Neural crest cell (in vitro differentiated cells): ENCODE data around the gene COA7. TPM values are rescaled to one million over a fixed set of nuclear protein-coding genes. Genes with fewer than 3 reads are reported as not detected.

Experiments
- DNase-seq: peaks from one replicate; pipeline ENCODE4 v3.0.0; 2021; ENCODE audit warnings: low read depth, mixed read lengths, low spot score
- H3K27ac Mint-ChIP-seq: one replicate; pipeline ENCODE4 v1.8.0; 2021; ENCODE audit warnings: mild to moderate bottlenecking, mixed read lengths; ENCODE audit not compliant: unreplicated experiment
- H3K27me3 Mint-ChIP-seq: 2 replicates; pipeline ENCODE4 v1.8.0; 2021; ENCODE audit warnings: low read depth, mild to moderate bottlenecking, mixed read lengths
- H3K36me3 Mint-ChIP-seq: 2 replicates; pipeline ENCODE4 v1.8.0; 2021; ENCODE audit warnings: low read depth, mild to moderate bottlenecking, mixed read lengths
- H3K4me1 Mint-ChIP-seq: 2 replicates; pipeline ENCODE4 v1.8.0; 2021; ENCODE audit warnings: mixed read lengths
- H3K4me3 Mint-ChIP-seq: one replicate; pipeline ENCODE4 v1.8.0; 2021; ENCODE audit warnings: mild to moderate bottlenecking, mixed read lengths
- H3K9me3 Mint-ChIP-seq: 2 replicates; pipeline ENCODE4 v1.8.0; 2021; ENCODE audit warnings: mixed read lengths
- long read RNA-seq: library from polyadenylated mRNA; unstranded; transcript quantifications from one replicate; pipeline ENCODE4 v2.0.0, GENCODE V29; 2020
- total RNA-seq: library from RNA; stranded (reverse); gene quantifications from 2 replicates; pipeline ENCODE4 v1.2.1, GENCODE V29; 2021
- TF ChIP-seq, protein P1 (sequence below): fragments of 200-600 bp; sonication (generic); conservative IDR thresholded peaks from 2 replicates; pipeline ENCODE4 v1.5.0; 2021; ENCODE audit warnings: antibody characterized with exemption, mild to moderate bottlenecking

The COA7 gene
- 35.0 and 38.9 TPM in 2 replicates for total RNA-seq
- long read RNA-seq, full-length matches to known transcripts = 71 of 75 reads
- long read RNA-seq, partial matches to known transcripts = 2 of 75 reads
- long read RNA-seq, other reads (novel, unspliced or antisense) = 2 of 75 reads

DNA sequence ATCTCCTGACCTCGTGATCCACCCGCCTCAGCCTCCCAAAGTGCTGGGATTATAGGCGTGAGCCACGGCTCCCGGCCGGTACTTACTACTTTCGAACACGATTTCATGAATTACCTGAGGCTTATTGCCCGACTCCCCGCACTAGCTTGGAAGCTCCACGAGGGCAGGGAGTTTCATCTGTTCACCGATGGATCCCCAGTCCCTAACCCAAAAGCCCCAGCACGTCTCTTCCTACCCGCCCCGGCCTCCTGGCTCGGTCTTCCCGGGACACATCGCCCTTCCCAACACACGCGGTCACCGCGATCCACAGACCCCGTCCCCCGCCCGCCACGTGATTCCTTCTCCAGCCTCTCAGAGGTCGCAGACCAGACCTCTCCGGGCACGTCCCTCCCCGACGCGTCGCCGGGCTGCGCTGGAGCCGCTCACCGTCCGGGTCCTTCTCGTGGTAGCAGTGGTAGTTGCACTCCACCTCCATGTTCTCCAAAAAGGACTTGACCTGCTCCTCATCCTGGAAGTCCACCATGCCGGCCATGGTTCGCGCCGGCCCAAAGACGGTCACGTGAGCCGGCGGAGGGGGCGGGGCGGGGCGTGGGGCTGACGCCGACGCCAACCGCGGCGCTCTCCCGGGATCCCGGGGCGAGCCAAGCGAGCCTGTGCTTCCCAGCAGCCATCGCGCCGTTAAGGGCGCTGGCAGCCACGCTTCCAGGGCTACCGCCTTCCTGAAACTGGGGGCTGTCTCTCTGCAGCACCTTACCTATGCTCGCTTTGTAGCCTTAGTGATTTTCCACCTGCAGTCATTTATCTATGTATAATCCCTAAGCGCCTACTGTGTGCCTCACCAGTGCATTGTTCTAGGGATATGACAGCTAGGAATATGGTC lies at the start of gene COA7:
TSS of gene COA7 (minus strand) at position 553 of the 880 bp plus-strand sequence. CDS start at position 532, 21 bp downstream.
- H3K36me3 Mint-ChIP-seq = peaks cover 4% of the 10 kb centered on the region
- peaks cover 36% of the 10 kb centered on the region for H3K4me1 Mint-ChIP-seq
- DNase-seq = peak; percentile 69
- H3K9me3 Mint-ChIP-seq = no peaks in the 10 kb centered on the region
- H3K4me3 Mint-ChIP-seq = peak within 1 kb of the TSS; percentile 91
- TF ChIP-seq, protein P1, sequence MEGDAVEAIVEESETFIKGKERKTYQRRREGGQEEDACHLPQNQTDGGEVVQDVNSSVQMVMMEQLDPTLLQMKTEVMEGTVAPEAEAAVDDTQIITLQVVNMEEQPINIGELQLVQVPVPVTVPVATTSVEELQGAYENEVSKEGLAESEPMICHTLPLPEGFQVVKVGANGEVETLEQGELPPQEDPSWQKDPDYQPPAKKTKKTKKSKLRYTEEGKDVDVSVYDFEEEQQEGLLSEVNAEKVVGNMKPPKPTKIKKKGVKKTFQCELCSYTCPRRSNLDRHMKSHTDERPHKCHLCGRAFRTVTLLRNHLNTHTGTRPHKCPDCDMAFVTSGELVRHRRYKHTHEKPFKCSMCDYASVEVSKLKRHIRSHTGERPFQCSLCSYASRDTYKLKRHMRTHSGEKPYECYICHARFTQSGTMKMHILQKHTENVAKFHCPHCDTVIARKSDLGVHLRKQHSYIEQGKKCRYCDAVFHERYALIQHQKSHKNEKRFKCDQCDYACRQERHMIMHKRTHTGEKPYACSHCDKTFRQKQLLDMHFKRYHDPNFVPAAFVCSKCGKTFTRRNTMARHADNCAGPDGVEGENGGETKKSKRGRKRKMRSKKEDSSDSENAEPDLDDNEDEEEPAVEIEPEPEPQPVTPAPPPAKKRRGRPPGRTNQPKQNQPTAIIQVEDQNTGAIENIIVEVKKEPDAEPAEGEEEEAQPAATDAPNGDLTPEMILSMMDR = no peak
- H3K27ac Mint-ChIP-seq = peak within 1 kb of the TSS; percentile 98
- H3K27me3 Mint-ChIP-seq = peaks cover 25% of the 10 kb centered on the region

DNA sequence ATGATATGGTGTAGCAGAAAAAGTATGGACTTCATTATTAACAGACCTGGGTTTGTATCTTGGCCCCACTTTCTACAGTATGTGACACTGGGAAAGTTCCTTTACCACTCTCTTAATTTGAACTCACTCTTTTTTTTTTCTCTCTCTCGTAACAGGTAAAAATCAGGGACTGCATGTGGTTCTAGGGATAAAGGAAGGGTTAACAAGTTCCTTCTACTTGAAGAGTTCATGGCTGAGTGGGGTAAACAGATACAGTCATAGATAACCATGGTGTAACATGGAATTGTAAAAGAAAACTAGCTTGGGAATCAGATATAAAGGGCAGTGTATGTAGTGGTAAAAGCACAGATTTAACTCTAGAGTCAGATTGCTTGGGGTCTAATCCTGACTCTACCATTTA lies 49.3 kb upstream of the COA7 start:
- no peaks in the 10 kb centered on the region for H3K9me3 Mint-ChIP-seq
- H3K4me1 Mint-ChIP-seq = no peaks in the 10 kb centered on the region
- DNase-seq = no peak
- H3K27ac Mint-ChIP-seq = no peak overlapping the region
- no peaks in the 10 kb centered on the region for H3K36me3 Mint-ChIP-seq
- no peaks in the 10 kb centered on the region for H3K27me3 Mint-ChIP-seq
- TF ChIP-seq, protein P1 = no peak
- H3K4me3 Mint-ChIP-seq = no peak overlapping the region

DNA sequence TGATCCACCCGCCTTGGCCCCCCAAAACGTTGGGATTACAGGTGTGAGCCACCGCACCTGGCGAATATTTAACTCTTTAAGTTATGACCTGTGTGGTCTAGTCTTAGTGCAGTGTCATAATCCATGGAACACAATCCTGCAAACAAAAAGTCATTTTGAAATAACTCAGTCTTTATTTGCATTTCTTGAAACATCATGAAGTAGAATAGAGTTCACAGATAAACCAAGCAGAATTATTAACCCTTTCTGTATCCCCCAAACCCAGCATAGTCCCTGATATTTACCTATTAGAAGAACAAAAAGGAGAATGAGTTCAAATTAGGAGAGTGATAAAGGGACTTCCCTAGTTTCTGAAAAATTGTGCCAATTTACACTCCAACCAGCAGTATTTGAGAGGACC lies 48.0 kb upstream of the COA7 start:
- Mint-ChIP-seq H3K4me3 (no peak overlapping the region), H3K36me3 (peaks cover 8% of the 10 kb centered on the region), H3K9me3 (no peaks in the 10 kb centered on the region), H3K4me1 (no peaks in the 10 kb centered on the region), H3K27ac (no peak overlapping the region), H3K27me3 (no peaks in the 10 kb centered on the region)
- DNase-seq = no peak
- TF ChIP-seq, protein P1 = no peak

DNA sequence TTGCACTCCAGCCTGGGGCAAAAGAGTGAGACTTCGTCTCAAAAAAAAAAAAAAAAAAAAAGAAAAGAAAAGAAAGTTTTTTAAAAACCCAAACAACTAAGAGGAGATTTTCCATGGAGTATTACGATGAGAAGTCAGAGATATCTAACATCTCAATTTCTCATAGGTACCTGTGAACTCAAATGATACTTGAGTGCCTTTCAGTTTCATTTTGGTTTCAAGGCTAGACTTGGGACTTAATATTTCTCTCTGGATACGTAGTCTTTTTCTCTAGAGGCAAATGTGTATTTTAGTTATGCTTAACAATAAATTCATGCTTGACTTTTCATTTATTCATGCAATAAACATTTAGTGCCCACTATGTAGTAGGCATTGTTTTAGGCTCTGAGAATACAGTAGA lies 43.1 kb upstream of the COA7 start:
- H3K27ac Mint-ChIP-seq = no peak overlapping the region
- TF ChIP-seq, protein P1 = no peak
- H3K36me3 Mint-ChIP-seq = peaks cover 8% of the 10 kb centered on the region
- no peak overlapping the region for H3K4me3 Mint-ChIP-seq
- no peaks in the 10 kb centered on the region for H3K9me3 Mint-ChIP-seq
- no peaks in the 10 kb centered on the region for H3K27me3 Mint-ChIP-seq
- H3K4me1 Mint-ChIP-seq = peaks cover 8% of the 10 kb centered on the region
- DNase-seq = no peak

DNA sequence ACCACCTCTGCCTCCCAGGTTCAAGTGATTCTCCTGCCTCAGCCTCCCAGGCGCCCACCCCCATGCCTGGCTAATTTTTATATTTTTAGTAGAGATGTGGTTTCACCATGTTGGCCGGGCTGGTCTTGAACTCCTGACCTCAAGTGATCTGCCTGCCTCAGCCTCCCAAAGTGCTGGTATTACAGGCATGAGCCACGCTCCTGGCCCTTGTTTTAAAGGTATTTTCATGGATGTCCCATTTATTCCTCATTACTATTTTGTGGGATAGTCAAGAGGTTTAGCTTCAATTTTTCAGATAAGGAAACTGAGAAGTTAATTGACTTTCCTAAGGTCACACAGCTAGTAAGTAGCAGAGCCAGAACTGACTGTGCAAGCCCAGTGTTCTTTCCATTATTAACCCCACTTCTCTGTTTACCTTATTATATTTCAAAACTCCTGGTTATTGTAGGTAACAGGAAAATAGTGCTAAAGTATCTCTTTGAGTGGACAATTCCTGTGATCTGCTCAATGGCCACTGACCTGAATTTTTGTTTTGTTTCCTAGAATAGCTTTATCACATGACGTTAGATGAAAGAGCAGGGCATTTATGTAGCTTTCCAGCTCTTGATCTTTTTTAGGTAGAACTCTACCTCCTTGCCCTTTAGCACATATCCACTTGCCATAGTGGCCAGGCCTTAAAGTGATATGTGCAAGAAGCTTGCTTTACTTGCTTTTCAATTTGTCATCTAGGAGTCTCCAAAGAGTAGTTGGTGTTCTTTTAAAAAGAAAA lies 41.7 kb upstream of the COA7 start:
- H3K27ac Mint-ChIP-seq = peak overlapping the region; percentile 81
- TF ChIP-seq, protein P1 = no peak
- no peak for DNase-seq

More for the DNA sequence above, 41.7 kb upstream of the COA7 start:
- H3K4me1 Mint-ChIP-seq = peaks cover 8% of the 10 kb centered on the region
- H3K9me3 Mint-ChIP-seq = no peaks in the 10 kb centered on the region
- no peaks in the 10 kb centered on the region for H3K27me3 Mint-ChIP-seq
- peaks cover 8% of the 10 kb centered on the region for H3K36me3 Mint-ChIP-seq
- H3K4me3 Mint-ChIP-seq = no peak overlapping the region
